A673 (cell line): ENCODE results near the gene ACER1.

Experiments
- EZH2 ChIP-seq: fragments of 200-600 bp; sonication (generic); IDR thresholded peaks from 2 replicates; pipeline ENCODE4 v1.6.1; 2017; ENCODE audit warnings: borderline replicate concordance, low read depth, mild to moderate bottlenecking, mixed read lengths, antibody characterized with exemption, low read length; ENCODE audit not compliant: poor library complexity, severe bottlenecking
- TF ChIP-seq, protein P1 (sequence below): fragments of 300-800, 200-600 bp; sonication (generic); conservative IDR thresholded peaks from 2 replicates; pipeline ENCODE4 v1.5.1; 2017; ENCODE audit warnings: low read depth, mild to moderate bottlenecking, antibody characterized with exemption, low read length, moderate library complexity, mixed read lengths

DNA sequence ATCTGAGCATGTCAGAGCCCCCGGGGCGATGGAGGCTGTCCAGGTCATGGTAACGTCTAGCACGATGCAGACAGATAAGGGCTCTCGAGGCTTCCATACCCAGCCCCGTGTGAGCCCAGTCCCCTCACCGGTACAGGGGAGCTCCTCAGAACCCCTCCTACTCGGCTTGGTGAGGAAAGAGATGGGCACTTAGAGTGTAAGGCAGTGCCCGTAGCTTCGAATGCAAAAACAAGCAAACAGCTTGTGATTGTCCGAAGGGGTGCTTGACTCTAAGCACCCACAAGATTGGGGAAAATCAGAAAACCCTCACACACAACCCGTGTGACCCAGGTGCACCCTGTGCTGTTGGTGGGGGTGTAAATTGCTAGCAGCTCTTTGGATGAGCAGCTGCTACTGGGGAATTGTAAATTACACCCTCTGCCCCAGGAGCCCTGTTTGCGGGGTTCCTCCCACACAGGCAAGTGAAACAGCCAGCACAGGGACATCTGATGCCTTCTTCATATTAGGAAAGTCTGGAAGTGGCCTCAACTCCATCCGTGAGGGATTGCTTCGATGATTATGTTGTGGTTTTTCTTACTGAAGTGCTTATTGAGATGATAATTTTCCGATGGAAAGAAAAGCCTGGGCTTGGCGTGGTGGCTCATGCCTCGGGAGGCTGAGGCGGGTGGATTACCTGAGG lies 43.2 kb upstream of the ACER1 start:
- TF ChIP-seq, protein P1, sequence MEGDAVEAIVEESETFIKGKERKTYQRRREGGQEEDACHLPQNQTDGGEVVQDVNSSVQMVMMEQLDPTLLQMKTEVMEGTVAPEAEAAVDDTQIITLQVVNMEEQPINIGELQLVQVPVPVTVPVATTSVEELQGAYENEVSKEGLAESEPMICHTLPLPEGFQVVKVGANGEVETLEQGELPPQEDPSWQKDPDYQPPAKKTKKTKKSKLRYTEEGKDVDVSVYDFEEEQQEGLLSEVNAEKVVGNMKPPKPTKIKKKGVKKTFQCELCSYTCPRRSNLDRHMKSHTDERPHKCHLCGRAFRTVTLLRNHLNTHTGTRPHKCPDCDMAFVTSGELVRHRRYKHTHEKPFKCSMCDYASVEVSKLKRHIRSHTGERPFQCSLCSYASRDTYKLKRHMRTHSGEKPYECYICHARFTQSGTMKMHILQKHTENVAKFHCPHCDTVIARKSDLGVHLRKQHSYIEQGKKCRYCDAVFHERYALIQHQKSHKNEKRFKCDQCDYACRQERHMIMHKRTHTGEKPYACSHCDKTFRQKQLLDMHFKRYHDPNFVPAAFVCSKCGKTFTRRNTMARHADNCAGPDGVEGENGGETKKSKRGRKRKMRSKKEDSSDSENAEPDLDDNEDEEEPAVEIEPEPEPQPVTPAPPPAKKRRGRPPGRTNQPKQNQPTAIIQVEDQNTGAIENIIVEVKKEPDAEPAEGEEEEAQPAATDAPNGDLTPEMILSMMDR, result no peak
- TF ChIP-seq EZH2, result no peak
